HG03469 (cell line): ENCODE results near the gene ALCAM.
A peak's percentile ranks its signal among the peaks of the same experiment; 100 is the strongest.

Source experiments
- ATAC-seq: cut with Tn5 transposase; IDR thresholded peaks from one replicate; pipeline ENCODE4 v1.9.1; 2021; ENCODE audit warnings: mild to moderate bottlenecking, moderate library complexity, moderate number of reproducible peaks; ENCODE audit not compliant: unreplicated experiment

Gene ALCAM

GRCh38 chr3:105521770-105522169 lies 155.1 kb downstream of the ALCAM start:
- ATAC-seq = no peak

DNA sequence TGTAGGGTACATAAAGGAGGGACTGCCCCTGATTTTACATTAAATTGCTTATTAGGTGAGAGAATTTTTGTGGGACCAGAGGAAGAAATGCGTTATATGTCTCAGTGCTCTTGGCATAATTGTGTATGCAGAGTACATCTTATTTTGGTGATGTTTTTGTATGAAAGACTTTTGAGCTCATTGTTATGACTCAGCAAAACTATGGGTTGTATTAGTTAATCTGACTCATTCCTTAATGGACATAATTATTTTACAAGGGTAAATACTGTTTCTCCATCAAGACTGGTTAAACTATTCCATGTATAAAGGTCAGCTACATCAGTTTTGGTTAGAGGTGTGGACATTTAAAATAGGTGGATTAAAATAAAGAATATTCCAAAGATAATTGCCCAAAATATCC lies 156.8 kb downstream of the ALCAM start:
- ATAC-seq = no peak

DNA sequence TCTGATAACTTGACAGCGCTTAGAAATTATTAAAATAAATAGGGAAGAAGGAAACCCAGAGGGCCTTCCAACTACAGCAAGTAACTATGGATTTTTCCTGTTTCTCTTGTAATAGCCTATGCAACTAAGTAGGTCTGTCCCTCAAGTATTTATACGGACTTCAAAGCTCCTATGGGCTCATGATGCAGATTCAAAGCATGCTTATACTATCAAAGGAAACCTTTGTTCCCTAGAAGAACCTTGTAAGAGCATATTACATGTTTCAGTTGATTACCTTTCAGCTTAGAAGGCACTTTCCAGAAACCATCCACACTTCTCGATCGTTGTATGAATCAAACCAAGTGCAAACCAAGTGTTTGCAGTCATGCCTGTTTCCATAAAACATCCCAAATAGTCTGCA lies 158.8 kb downstream of the ALCAM start:
- no peak for ATAC-seq

DNA sequence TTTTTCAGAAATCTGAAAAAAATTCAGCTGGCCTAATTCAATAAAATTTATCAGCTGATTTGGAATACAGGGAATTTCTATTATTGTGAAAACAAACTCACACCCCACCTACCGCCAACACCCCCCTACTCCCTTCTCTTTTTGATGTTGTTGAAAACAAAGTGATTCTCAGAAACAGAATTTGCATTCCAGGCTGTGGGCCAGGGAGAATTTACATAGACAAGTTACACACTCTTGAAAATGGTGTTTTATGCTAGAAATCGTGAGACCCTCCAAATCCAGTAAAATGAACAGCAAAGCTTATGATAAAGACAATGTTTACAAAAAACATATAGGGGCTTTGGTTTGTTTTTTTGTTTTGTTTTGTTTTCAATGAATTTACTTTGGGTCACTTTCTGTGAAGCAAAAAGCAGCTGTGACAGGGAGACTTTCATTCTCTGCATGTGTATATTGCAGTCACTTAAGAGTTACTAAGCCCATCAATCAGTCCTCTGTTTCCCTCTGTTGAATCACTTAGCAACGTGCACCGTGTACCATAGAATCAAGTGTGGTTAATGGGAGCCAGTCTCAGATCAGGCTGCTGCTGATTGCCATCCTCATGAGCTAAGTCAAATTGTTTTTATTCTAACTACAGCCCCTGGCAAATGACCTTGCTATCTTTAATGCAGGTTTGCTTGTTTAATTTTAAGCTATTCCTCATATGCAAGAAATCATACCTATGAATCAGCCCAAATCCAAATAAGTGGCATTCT lies 159.8 kb downstream of the ALCAM start:
- no peak for ATAC-seq

DNA sequence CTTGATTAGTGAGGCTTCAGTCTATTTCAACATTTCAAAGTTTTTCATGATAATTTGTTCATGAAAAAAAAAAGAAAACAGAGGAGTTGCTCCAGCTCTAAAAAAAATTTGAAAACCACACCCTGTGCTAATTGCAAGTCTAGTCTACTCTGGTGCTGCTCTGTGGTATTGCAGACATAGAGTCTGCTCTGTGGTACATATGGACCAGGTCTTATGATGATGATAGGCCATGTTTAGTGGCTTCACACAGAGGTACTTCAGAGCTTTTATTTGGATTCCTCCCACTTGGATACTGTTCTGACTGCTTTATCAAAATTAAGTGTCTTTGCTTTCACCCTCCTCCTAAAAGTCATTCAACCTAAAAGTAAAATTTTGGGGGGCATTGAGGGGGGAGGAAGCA lies 160.8 kb downstream of the ALCAM start:
- ATAC-seq = no peak

GRCh38 chr3:105527949-105528348 lies 161.2 kb downstream of the ALCAM start:
- ATAC-seq = peak; percentile 81

GRCh38 chr3:105528955-105529354 lies 162.2 kb downstream of the ALCAM start:
- no peak for ATAC-seq

- ATAC-seq = no peak
These were observed 162.7 kb downstream of the ALCAM start for GRCh38 chr3:105529456-105529855.

DNA sequence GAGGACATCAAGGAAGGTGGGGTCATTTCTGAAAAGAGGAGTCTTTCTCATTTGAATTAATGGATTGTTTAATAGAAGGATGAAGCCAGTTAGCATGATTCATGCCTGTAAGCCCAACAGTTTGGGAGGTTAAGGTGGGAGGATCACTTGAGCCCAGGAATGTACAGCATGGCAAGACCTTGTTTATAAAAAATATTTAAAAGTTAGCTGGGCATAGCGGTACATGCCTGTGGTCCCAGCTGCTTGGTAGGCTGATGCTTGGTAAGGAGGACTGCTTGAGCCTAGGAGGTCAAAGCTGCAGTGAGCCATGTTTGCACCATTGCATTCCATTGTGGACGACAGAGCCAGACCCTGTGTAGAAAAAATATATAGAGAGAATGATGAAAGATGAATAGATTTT lies 165.5 kb downstream of the ALCAM start:
- ATAC-seq = no peak

GRCh38 chr3:105533960-105534359 lies 167.3 kb downstream of the ALCAM start:
- ATAC-seq = no peak

GRCh38 chr3:105534491-105534890 lies 167.8 kb downstream of the ALCAM start:
- ATAC-seq = no peak

DNA sequence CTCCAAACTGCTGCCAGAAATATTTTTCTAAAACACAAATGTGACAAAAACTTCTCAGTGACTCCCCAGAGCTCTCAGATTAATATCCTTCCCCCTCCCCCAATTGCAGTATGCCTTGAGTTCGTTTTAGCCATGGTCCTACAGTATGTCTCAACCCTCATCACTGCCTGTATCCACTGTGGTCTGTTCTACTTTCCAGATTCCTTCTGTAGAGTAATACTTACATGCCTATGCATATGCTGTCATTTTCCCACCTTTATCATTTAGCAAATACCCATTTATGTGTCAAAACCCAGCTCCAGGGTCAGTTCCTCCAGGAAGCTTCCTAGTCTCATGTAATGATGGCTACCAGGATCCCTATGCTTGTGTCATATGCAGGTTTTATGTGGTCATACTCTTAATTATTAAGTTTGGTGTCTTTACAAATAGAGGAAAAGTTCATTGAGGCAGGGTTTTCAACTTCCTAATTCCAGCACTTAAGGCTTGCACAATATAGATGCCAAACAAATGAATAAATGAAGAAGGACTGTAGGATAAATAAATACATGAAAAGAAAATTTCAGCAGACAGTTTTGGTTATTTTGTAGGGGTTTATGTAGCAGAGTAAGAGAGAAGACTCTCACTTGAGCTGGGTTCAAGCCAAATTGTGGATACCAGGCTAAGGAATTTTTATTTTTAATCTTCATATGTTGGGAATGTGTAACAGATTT lies 170.8 kb downstream of the ALCAM start:
- no peak for ATAC-seq

- ATAC-seq = no peak
These were observed 171.8 kb downstream of the ALCAM start for GRCh38 chr3:105538483-105538882.

DNA sequence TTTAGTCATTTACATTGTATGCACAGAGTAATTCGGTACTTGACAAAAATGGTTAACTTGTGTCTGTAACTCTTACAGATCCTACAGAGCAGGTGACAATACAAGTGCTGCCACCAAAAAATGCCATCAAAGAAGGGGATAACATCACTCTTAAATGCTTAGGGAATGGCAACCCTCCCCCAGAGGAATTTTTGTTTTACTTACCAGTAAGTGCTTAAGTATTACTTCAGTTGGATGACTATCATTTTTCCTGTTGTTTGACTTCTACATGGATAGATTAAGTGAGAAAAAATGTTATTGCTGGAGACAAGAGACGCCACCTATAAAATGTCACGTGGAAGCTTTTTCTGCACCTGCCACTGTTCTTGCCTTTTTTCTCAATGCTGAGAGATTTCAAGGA lies 173.2 kb downstream of the ALCAM start:
- no peak for ATAC-seq

GRCh38 chr3:105542282-105543019 lies 175.7 kb downstream of the ALCAM start:
- no peak for ATAC-seq

DNA sequence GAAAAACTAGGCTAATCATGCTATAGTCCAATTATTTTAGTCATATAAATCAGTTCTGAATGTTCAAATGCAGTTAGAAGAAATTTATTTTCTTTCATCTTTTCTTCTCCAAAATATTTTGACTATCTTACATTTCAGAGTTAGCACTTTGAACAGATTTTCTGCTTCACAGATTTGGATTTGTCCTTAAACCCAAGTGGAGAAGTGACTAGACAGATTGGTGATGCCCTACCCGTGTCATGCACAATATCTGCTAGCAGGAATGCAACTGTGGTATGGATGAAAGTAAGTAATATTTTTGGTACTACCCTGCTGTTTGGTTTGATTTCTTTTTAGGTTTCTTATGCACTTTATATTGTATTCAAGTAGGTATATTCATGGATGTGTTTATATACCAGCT lies 178.3 kb downstream of the ALCAM start:
- ATAC-seq = no peak

DNA sequence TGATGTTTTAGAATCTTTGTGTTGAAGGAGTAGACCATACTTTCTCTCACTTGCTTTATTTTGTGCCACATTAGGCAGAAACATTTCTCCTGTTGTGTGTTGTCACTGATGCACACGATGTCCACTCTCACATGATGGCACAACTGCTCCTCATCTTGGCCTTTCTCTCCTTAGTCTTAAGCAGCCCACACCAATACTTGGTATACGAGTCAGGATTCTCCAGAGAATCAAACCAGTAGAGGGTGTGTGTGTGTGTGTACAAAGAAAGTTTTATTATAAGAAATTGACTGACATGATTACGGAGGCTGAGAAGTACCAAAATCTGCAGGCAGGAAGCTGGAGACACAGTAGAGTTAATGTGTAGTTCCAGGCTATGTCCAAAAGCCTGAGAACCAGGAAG lies 187.1 kb downstream of the ALCAM start:
- no peak for ATAC-seq

GRCh38 chr3:105555206-105555605 lies 188.5 kb downstream of the ALCAM start:
- no peak for ATAC-seq

DNA sequence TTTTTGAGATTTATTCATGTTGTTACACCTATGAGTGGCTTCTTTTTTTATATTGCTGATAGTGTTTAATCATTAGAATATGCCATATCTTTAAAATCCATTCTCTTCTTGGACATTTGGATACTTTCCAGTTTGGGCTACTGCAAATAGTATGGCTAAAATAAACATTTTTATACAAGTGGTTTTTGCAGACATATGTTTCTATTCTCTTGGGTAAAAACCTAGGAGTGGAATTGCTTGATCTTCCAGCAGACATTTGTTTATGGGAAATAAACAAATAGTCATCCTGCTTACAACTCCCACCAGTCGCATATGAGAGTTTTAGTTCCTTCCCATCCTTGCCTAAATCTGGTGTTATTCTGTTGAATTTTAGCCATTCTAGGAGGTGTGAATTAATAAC lies 193.1 kb downstream of the ALCAM start:
- no peak for ATAC-seq

GRCh38 chr3:105561876-105562275 lies 195.2 kb downstream of the ALCAM start:
- no peak for ATAC-seq

DNA sequence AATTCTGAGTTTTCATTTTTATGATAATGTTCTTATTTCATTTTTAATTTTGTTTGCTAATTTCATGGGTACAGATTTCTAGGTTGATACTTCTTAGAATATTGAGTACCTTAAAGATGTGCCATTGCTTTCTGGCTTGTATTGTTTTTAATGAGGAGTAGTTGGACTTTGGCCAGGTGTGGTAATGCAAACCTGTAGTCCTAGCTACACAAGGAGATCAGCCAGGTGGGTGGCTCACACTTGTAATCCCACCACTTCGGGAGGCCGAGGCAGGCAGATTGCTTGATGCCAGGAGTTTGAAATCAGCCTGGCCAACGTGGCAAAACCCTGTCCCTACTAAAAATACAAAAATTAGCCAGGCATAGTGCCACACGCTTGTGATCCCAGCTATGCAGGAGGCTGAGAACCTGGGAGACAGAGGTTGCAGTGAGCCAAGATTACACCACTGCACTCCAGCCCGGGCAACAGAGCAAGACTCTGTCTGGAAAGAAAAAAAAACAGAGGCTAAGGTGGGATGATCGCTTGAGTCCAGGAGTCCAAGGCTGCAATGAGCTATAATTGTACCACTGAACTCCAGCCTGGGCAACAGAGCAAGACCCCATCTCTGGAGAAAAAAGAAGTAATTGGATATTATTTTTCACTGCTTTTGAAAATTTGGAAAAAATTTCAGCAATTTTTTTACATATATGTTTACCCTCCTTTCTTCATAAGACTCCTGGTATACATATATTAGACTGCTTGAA lies 198.0 kb downstream of the ALCAM start:
- no peak for ATAC-seq
